Stimulated activated CD8-positive, alpha-beta memory T cell treated with anti-CD3 and anti-CD28 coated beads, Interleukin-12 subunit alpha, Interleukin-12 subunit beta, amount 100 ng/mL, for 4 hours (primary cell): ENCODE results near the gene PTPN11.

Experiments
- DNase-seq: peaks from one replicate; pipeline ENCODE4 v3.0.0-alpha.2; 2020; ENCODE audit warnings: low read depth

PTPN11 gene

GRCh38 chr12:112543751-112544150 is 125.0 kb downstream of the PTPN11 start:
- DNase-seq = no peak

- DNase-seq = no peak
Measured at GRCh38 chr12:112546339-112546738, 127.6 kb downstream of the PTPN11 start.

DNA sequence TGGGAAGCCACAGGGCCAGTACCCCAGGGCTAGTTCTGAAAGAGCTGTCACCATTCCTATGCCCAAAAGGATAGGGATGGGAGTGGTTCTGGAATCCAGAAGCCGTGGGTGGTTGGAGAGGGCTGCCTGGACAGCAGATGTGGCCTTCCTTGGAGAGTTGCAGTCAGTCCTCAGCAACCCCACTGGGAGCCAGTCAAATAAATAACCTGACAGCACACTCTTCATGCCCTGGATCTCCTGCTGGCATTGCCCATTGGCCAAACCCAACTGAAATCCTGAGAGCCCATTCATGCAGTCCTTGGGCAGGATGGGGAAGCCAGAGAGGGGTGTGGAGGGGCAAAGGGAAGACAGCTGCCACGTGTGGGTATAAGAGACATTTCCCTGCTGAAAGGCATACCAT is 128.2 kb downstream of the PTPN11 start:
- no peak for DNase-seq

GRCh38 chr12:112549031-112549430 is 130.3 kb downstream of the PTPN11 start:
- no peak for DNase-seq

DNA sequence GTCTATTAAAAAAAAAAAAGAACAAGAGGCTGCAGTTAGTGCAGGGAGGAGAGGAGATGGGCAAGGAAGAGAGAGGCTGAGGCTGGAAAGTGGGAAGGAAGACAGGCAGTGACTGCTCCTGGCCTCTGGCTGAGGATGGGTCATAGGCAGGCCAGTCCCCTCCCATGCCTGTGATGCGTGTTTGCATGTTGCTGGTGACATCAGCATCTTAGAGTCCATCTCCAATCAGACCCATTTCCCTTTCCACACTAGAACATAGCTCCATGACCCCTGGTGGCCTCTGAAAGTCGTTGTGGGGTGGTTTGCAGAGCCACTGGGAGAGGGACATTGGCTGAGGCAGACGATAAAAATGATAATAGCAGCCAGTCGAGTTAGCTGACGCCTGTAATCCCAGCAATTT is 132.9 kb downstream of the PTPN11 start:
- DNase-seq = no peak

DNA sequence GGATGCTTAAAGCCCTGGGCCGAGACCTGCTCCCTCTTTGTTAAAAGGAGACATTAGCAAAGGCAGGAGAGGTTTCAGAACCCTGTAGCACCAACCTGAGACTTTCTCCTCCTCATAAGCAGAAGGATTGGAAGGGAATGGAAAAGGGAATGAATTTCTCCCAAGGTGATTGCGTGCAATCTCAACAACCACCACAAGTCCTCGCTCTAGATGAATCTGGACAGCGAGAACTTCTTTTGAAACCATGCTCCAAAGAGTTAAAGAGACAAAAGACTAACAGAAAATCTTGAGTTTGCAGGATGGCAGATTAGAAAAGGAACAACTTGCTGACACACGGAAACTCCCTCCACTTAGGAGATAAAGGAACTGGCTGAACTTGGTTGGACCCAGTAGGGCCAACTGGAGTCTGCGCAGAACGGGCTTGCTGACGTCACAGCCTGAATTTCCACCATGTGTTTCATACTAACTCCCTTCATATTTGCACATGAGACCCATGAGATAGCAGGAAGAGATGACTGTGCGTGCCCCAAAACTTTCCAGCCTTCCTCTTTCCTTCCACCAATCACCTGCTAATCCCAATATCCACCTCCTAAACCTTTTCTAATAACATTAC is 137.0 kb downstream of the PTPN11 start:
- DNase-seq = no peak

GRCh38 chr12:112557951-112558630 is 139.3 kb downstream of the PTPN11 start:
- DNase-seq = no peak
